Ramos (cell line): Measurements from ENCODE around the gene STXBP5.

Experiments
- in situ Hi-C: fragments of 300-500 bp; cut with MboI; formaldehyde crosslinking; loops from one replicate; pipeline ENCODE4 v1.14.3; 2022; ENCODE audit warnings: low sequenced_read_pairs; ENCODE audit not compliant: unreplicated experiment

STXBP5 gene

GRCh38 chr6:147207837-147208754, 3.9 kb downstream of the STXBP5 start:
- in situ Hi-C loops, result no loop called here

- in situ Hi-C loops, result no loop called here
Measured at GRCh38 chr6:147209762-147210449, 5.7 kb downstream of the STXBP5 start.

- in situ Hi-C loops, result no loop called here
Measured at GRCh38 chr6:147211349-147211748, 7.1 kb downstream of the STXBP5 start.

- in situ Hi-C loops, result no loop called here
Measured at GRCh38 chr6:147211831-147212230, 7.6 kb downstream of the STXBP5 start.

- in situ Hi-C loops, result no loop called here
Measured at GRCh38 chr6:147212622-147213021, 8.4 kb downstream of the STXBP5 start.

GRCh38 chr6:147213772-147214171, 9.6 kb downstream of the STXBP5 start:
- in situ Hi-C loops, result no loop called here

GRCh38 chr6:147214248-147215227, 10.3 kb downstream of the STXBP5 start:
- in situ Hi-C loops, result no loop called here

- in situ Hi-C loops, result no loop called here
Measured at GRCh38 chr6:147216915-147217314, 12.7 kb downstream of the STXBP5 start.

- in situ Hi-C loops, result no loop called here
Measured at GRCh38 chr6:147217840-147218404, 13.7 kb downstream of the STXBP5 start.

GRCh38 chr6:147218797-147219196, 14.6 kb downstream of the STXBP5 start:
- in situ Hi-C loops, result no loop called here

GRCh38 chr6:147219463-147219862, 15.2 kb downstream of the STXBP5 start:
- in situ Hi-C loops, result no loop called here

- in situ Hi-C loops, result no loop called here
Measured at GRCh38 chr6:147220345-147220744, 16.1 kb downstream of the STXBP5 start.

GRCh38 chr6:147221739-147222138, 17.5 kb downstream of the STXBP5 start:
- in situ Hi-C loops, result no loop called here

- in situ Hi-C loops, result no loop called here
Measured at GRCh38 chr6:147222160-147222838, 18.1 kb downstream of the STXBP5 start.

GRCh38 chr6:147223736-147224135, 19.5 kb downstream of the STXBP5 start:
- in situ Hi-C loops, result no loop called here

- in situ Hi-C loops, result no loop called here
Measured at GRCh38 chr6:147226163-147226724, 22.0 kb downstream of the STXBP5 start.

GRCh38 chr6:147226877-147227276, 22.7 kb downstream of the STXBP5 start:
- in situ Hi-C loops, result no loop called here

- in situ Hi-C loops, result no loop called here
Measured at GRCh38 chr6:147227770-147228320, 23.6 kb downstream of the STXBP5 start.

GRCh38 chr6:147231589-147231988, 27.4 kb downstream of the STXBP5 start:
- in situ Hi-C loops, result no loop called here
